ENCODE results near the gene TP53BP1.

GRCh38 chr15:43527802-43528541 lies 35.0 kb upstream of the TP53BP1 start:
- no peak for TF ChIP-seq CTCF (IDR thresholded peaks at IDR 0.05)
- no peak for TF ChIP-seq POLR2A (IDR thresholded peaks at IDR 0.05)

Data from esophagus squamous epithelium (tissue), 4 donors.